Measurements from ENCODE around the gene RYR2.

DNA sequence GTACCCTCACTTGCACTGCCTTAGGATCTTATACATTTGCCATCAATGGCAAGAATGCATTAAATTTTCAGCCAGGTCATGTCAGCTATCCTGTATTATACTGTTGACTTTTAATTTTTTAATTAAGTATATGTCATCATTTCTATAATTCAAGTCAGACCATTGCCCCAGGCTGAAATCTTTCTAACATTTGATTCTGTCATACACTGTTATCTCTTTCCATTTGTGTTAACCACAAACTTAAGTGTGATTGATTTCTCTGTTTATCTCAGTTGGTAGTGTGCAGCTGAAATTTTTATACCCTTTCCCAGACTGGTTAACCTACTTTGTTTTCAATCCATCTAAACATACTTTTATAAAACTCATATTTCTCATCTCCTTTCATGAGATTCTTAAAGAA, 695.5 kb downstream of the RYR2 start:
- no peak for TF ChIP-seq SUZ12 (IDR thresholded peaks at IDR 0.05)
- no peak for TF ChIP-seq SP1 (IDR thresholded peaks at IDR 0.05)
- TF ChIP-seq BHLHE40 (IDR thresholded peaks at IDR 0.05; ENCODE audit: borderline replicate concordance), result no peak
- TF ChIP-seq FOXA1 (IDR thresholded peaks at IDR 0.05), result no peak
- TF ChIP-seq, protein P1, sequence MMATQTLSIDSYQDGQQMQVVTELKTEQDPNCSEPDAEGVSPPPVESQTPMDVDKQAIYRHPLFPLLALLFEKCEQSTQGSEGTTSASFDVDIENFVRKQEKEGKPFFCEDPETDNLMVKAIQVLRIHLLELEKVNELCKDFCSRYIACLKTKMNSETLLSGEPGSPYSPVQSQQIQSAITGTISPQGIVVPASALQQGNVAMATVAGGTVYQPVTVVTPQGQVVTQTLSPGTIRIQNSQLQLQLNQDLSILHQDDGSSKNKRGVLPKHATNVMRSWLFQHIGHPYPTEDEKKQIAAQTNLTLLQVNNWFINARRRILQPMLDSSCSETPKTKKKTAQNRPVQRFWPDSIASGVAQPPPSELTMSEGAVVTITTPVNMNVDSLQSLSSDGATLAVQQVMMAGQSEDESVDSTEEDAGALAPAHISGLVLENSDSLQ (IDR thresholded peaks at IDR 0.05), result no peak
- no peak for TF ChIP-seq FOXK2 (IDR thresholded peaks at IDR 0.05)
- no peak for TF ChIP-seq NFRKB (IDR thresholded peaks at IDR 0.05)
- TF ChIP-seq TARDBP (IDR thresholded peaks at IDR 0.05), result no peak
- no peak for TF ChIP-seq FOXM1 (IDR thresholded peaks at IDR 0.05; ENCODE audit: borderline replicate concordance)
- TF ChIP-seq HDGF (IDR thresholded peaks at IDR 0.05; ENCODE audit: borderline replicate concordance), result no peak

Measured in HEK293T (cell line).